Central memory CD8-positive, alpha-beta T cell (primary cell): ENCODE data around the gene NR1H2.

ENCODE experiments used
- ATAC-seq: fragments of 150-1000 bp; cut with Tn5 transposase; replicated peaks from 2 replicates; pipeline ENCODE4 v1.10.0; 2022; ENCODE audit warnings: mild to moderate bottlenecking, moderate FRiP score, moderate number of reproducible peaks; ENCODE audit not compliant: poor library complexity, severe bottlenecking; ENCODE audit errors: extremely low read depth
- DNase-seq, 2 donors: peaks; one replicate each; pipeline ENCODE4 v3.0.0; 2021; ENCODE audit warnings: low spot score in 2 of 2
- H3K27ac Mint-ChIP-seq: one replicate; pipeline ENCODE4 v1.8.0; 2022; ENCODE audit warnings: low read depth, mild to moderate bottlenecking, moderate library complexity, mixed read lengths
- H3K27me3 Mint-ChIP-seq: one replicate; pipeline ENCODE4 v1.8.0; 2022; ENCODE audit warnings: mixed read lengths
- H3K36me3 Mint-ChIP-seq: one replicate; pipeline ENCODE4 v1.8.0; 2022; ENCODE audit warnings: mild to moderate bottlenecking, moderate library complexity, mixed read lengths; ENCODE audit not compliant: insufficient read depth
- H3K4me1 Mint-ChIP-seq: one replicate; pipeline ENCODE4 v1.8.0; 2022; ENCODE audit warnings: mixed read lengths
- H3K4me3 Mint-ChIP-seq: one replicate; pipeline ENCODE4 v1.8.0; 2022; ENCODE audit warnings: mild to moderate bottlenecking, moderate library complexity, mixed read lengths
- H3K9me3 Mint-ChIP-seq: one replicate; pipeline ENCODE4 v1.8.0; 2022; ENCODE audit warnings: mixed read lengths

Gene NR1H2

DNA sequence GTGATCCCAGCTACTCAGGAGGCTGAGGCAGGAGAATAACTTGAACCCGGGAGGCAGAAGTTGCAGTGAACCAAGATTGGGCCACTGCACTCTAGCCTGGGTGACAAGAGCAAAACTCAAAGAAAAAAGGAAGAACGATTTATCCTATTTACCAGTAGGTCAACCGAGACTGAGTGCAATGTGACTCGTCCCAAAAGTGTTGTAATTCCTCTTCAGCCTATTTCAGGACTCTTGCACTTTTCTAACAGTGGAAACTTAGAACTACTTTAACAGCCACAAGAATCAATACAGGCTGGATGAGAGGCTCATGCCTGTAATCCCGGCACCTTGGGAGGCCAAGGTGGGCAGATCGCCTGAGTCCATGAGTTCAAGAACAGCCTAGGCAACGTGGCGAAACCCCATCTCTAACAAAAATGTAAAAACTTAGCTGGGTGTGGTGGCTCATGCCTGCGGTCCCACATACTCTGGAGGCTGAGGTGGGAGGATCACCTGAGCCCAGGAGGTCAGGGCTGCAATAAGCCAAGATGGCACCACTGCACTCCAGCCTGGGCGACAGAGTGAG is 4.3 kb upstream of the NR1H2 start:
- H3K27me3 Mint-ChIP-seq = no peaks in the 10 kb centered on the region
- H3K4me1 Mint-ChIP-seq = peaks cover 20% of the 10 kb centered on the region
- no peak overlapping the region for H3K27ac Mint-ChIP-seq
- H3K9me3 Mint-ChIP-seq = no peaks in the 10 kb centered on the region
- no peak for ATAC-seq
- DNase-seq = no peak
- no peak overlapping the region for H3K4me3 Mint-ChIP-seq
- peaks cover 10% of the 10 kb centered on the region for H3K36me3 Mint-ChIP-seq

DNA sequence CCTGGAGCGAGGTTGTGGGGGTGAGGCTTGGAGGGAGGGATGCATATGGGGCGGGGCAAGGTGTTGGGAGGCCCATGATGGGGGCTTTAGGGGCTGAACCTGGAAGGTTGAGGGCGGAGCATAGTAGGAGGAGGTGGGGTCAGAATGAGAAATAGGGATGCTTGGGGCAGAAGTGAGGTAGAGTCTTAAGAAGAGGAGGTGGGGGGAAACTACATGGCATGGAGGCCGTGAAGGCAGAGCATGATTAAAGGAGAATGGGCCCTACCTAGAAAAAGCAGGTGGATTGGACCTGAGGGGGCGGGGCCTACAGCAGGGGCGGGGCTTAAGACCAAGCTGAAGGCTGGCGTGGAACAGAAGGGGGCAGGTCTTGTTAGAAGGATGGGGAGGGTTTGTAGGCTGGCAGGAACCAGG is 799 bp downstream of the NR1H2 start:
- Mint-ChIP-seq H3K27ac (peak overlapping the region; percentile 99), H3K9me3 (no peaks in the 10 kb centered on the region), H3K4me3 (peak overlapping the region; percentile 91), H3K27me3 (no peaks in the 10 kb centered on the region), H3K4me1 (peaks cover 44% of the 10 kb centered on the region), H3K36me3 (peaks cover 48% of the 10 kb centered on the region)
- DNase-seq = no peak
- ATAC-seq = no peak

DNA sequence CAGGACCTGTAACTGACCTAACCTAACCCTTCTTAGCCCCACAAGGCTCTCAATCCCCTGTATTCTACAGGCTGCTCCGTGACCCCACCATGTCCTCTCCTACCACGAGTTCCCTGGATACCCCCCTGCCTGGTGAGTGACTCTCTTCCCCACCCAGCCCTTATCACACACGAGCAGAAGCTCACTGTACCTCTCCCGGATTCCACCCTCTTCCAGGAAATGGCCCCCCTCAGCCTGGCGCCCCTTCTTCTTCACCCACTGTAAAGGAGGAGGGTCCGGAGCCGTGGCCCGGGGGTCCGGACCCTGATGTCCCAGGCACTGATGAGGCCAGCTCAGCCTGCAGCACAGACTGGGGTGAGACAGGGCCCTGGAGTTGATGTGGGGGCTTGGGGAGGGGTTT is 1.3 kb downstream of the NR1H2 start:
- H3K27me3 Mint-ChIP-seq = no peaks in the 10 kb centered on the region
- H3K27ac Mint-ChIP-seq = peak overlapping the region; percentile 99
- no peaks in the 10 kb centered on the region for H3K9me3 Mint-ChIP-seq
- H3K4me1 Mint-ChIP-seq = peaks cover 44% of the 10 kb centered on the region
- ATAC-seq = no peak
- H3K36me3 Mint-ChIP-seq = peaks cover 48% of the 10 kb centered on the region
- H3K4me3 Mint-ChIP-seq = peak overlapping the region; percentile 91
- DNase-seq = no peak

DNA sequence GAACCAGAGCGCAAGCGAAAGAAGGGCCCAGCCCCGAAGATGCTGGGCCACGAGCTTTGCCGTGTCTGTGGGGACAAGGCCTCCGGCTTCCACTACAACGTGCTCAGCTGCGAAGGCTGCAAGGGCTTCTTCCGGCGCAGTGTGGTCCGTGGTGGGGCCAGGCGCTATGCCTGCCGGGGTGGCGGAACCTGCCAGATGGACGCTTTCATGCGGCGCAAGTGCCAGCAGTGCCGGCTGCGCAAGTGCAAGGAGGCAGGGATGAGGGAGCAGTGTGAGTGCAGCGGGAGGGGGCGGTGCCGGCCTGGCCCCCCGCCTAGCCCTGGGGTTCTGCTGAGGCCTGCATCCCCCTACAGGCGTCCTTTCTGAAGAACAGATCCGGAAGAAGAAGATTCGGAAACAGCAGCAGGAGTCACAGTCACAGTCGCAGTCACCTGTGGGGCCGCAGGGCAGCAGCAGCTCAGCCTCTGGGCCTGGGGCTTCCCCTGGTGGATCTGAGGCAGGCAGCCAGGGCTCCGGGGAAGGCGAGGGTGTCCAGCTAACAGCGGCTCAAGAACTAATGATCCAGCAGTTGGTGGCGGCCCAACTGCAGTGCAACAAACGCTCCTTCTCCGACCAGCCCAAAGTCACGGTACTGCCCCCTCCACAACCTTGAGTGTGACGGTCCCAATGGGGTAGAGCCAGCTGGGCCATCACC is 2.1 kb downstream of the NR1H2 start:
- peak overlapping the region; percentile 91 for H3K4me3 Mint-ChIP-seq
- peaks cover 52% of the 10 kb centered on the region for H3K36me3 Mint-ChIP-seq
- no peaks in the 10 kb centered on the region for H3K27me3 Mint-ChIP-seq
- peaks cover 47% of the 10 kb centered on the region for H3K4me1 Mint-ChIP-seq
- ATAC-seq (no peak), DNase-seq (no peak)
- H3K27ac Mint-ChIP-seq = peak overlapping the region; percentile 99
- no peaks in the 10 kb centered on the region for H3K9me3 Mint-ChIP-seq

- no peak overlapping the region for H3K27ac Mint-ChIP-seq
- peaks cover 53% of the 10 kb centered on the region for H3K4me1 Mint-ChIP-seq
- H3K36me3 Mint-ChIP-seq = peaks cover 57% of the 10 kb centered on the region
- DNase-seq (no peak), ATAC-seq (no peak)
- no peaks in the 10 kb centered on the region for H3K9me3 Mint-ChIP-seq
- H3K27me3 Mint-ChIP-seq = no peaks in the 10 kb centered on the region
- no peak overlapping the region for H3K4me3 Mint-ChIP-seq
Measured at GRCh38 chr19:50378863-50379236, 2.6 kb downstream of the NR1H2 start.

- no peak overlapping the region for H3K4me3 Mint-ChIP-seq
- H3K4me1 Mint-ChIP-seq = peaks cover 60% of the 10 kb centered on the region
- DNase-seq (no peak), ATAC-seq (no peak)
- no peak overlapping the region for H3K27ac Mint-ChIP-seq
- H3K36me3 Mint-ChIP-seq = peaks cover 61% of the 10 kb centered on the region
- no peaks in the 10 kb centered on the region for H3K9me3 Mint-ChIP-seq
- H3K27me3 Mint-ChIP-seq = no peaks in the 10 kb centered on the region
Measured at GRCh38 chr19:50379602-50380001, 3.3 kb downstream of the NR1H2 start.

- H3K9me3 Mint-ChIP-seq = no peaks in the 10 kb centered on the region
- no peak for DNase-seq
- peaks cover 61% of the 10 kb centered on the region for H3K36me3 Mint-ChIP-seq
- ATAC-seq = no peak
- H3K27me3 Mint-ChIP-seq = no peaks in the 10 kb centered on the region
- H3K4me1 Mint-ChIP-seq = peaks cover 65% of the 10 kb centered on the region
- no peak overlapping the region for H3K4me3 Mint-ChIP-seq
- H3K27ac Mint-ChIP-seq = no peak overlapping the region
Measured at GRCh38 chr19:50380137-50380536, 3.9 kb downstream of the NR1H2 start.

GRCh38 chr19:50380751-50381151 is 4.5 kb downstream of the NR1H2 start:
- ATAC-seq (no peak), DNase-seq (no peak)
- no peaks in the 10 kb centered on the region for H3K27me3 Mint-ChIP-seq
- peaks cover 68% of the 10 kb centered on the region for H3K4me1 Mint-ChIP-seq
- H3K36me3 Mint-ChIP-seq = peaks cover 61% of the 10 kb centered on the region
- H3K27ac Mint-ChIP-seq = peak overlapping the region; percentile 29
- H3K9me3 Mint-ChIP-seq = no peaks in the 10 kb centered on the region
- no peak overlapping the region for H3K4me3 Mint-ChIP-seq

- no peak for ATAC-seq
- H3K36me3 Mint-ChIP-seq = peaks cover 50% of the 10 kb centered on the region
- DNase-seq = no peak
- peaks cover 58% of the 10 kb centered on the region for H3K4me1 Mint-ChIP-seq
- H3K27ac Mint-ChIP-seq = peak overlapping the region; percentile 93
- H3K27me3 Mint-ChIP-seq = no peaks in the 10 kb centered on the region
- H3K9me3 Mint-ChIP-seq = no peaks in the 10 kb centered on the region
- H3K4me3 Mint-ChIP-seq = no peak overlapping the region
Measured at GRCh38 chr19:50381881-50382729, 5.8 kb downstream of the NR1H2 start.

- H3K4me3 Mint-ChIP-seq = peak overlapping the region; percentile 98
- H3K27me3 Mint-ChIP-seq = no peaks in the 10 kb centered on the region
- H3K4me1 Mint-ChIP-seq = peaks cover 52% of the 10 kb centered on the region
- peak overlapping the region; percentile 93 for H3K27ac Mint-ChIP-seq
- ATAC-seq (peak; percentile 42), DNase-seq (no peak)
- no peaks in the 10 kb centered on the region for H3K9me3 Mint-ChIP-seq
- H3K36me3 Mint-ChIP-seq = peaks cover 42% of the 10 kb centered on the region
Measured at GRCh38 chr19:50383001-50383851, 7.0 kb downstream of the NR1H2 start.

DNA sequence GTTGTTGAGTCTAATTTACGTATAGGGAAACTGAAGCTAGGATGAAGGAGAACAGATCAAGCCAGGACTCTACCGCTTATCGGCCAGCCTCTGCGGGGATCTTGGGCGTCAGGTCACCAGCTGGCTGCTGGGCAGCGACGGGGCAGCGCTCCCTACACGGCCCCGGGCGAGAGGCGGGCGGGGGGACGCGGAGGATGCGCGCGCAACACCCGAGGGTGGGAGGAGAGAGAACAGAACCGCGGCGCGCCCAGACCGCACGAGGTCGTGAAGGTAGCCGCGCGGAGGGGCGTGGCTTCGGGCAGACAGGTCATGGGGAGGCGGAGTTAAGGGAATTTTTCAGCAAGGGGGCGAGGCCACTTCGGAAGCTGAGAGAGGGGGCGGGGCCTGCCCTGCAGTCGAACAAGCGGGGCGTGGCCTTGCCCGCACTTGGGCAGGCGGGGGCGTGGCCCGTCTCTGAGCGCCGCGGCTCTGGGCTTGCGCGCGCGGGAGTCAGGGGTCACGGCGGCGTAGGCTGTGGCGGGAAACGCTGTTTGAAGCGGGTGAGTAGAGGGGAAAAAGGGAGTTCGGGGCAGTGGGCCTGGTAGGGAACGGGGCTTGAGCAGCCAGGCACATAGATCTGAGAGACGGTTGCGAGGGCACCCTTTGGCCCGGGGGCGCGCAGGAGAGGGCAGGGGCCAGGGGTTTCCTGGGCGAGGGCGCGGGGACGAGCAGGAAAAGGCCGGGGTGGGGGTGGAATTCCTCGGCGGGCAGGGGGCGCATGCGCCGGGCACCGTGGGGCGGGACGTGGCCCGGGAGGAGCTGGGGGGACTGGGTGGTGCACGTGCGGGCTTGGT is 7.8 kb downstream of the NR1H2 start, which contains the start of gene POLD1:
Gene POLD1, plus strand, starts transcription at position 496 of the 833 bp plus-strand sequence. CDS start 14,505 bp downstream, outside the sequence.
- H3K36me3 Mint-ChIP-seq = peaks cover 36% of the 10 kb centered on the region
- peak within 1 kb of the TSS; percentile 98 for H3K4me3 Mint-ChIP-seq
- no peaks in the 10 kb centered on the region for H3K27me3 Mint-ChIP-seq
- H3K27ac Mint-ChIP-seq = peak within 1 kb of the TSS; percentile 93
- H3K9me3 Mint-ChIP-seq = no peaks in the 10 kb centered on the region
- ATAC-seq = peak; percentile 76
- peak; percentile 97 to 98 for DNase-seq
- peaks cover 48% of the 10 kb centered on the region for H3K4me1 Mint-ChIP-seq
